Measurements from ENCODE around the gene DDX1.

Gene DDX1

GRCh38 chr2:15579641-15580040, 12.0 kb upstream of the DDX1 start:
- H3K4me1 Mint-ChIP-seq (ENCODE audit: low read depth): no peaks in the 10 kb centered on the region

GRCh38 chr2:15580451-15580850, 11.2 kb upstream of the DDX1 start:
- H3K36me3 Mint-ChIP-seq: no peaks in the 10 kb centered on the region
- H3K4me1 Mint-ChIP-seq (ENCODE audit: low read depth): no peaks in the 10 kb centered on the region
- H3K9me3 Mint-ChIP-seq (ENCODE audit: low read depth): no peaks in the 10 kb centered on the region
- H3K27ac Mint-ChIP-seq: no peak overlapping the region
- no peak overlapping the region for H3K4me3 Mint-ChIP-seq
- peaks cover 4% of the 10 kb centered on the region for H3K27me3 Mint-ChIP-seq

More at GRCh38 chr2:15579641-15580040, 12.0 kb upstream of the DDX1 start:
- no peak overlapping the region for H3K27ac Mint-ChIP-seq
- no peaks in the 10 kb centered on the region for H3K9me3 Mint-ChIP-seq (ENCODE audit: low read depth)
- no peak overlapping the region for H3K4me3 Mint-ChIP-seq
- H3K36me3 Mint-ChIP-seq: no peaks in the 10 kb centered on the region
- H3K27me3 Mint-ChIP-seq: peaks cover 4% of the 10 kb centered on the region

GRCh38 chr2:15582710-15583357, 8.8 kb upstream of the DDX1 start:
- Mint-ChIP-seq H3K9me3 (ENCODE audit: low read depth) (no peaks in the 10 kb centered on the region), H3K4me3 (no peak overlapping the region), H3K27ac (no peak overlapping the region), H3K4me1 (ENCODE audit: low read depth) (no peaks in the 10 kb centered on the region), H3K27me3 (peaks cover 3% of the 10 kb centered on the region), H3K36me3 (no peaks in the 10 kb centered on the region)

GRCh38 chr2:15583826-15584225, 7.8 kb upstream of the DDX1 start:
- H3K27ac Mint-ChIP-seq: no peak overlapping the region
- no peaks in the 10 kb centered on the region for H3K36me3 Mint-ChIP-seq
- no peaks in the 10 kb centered on the region for H3K4me1 Mint-ChIP-seq (ENCODE audit: low read depth)
- no peak overlapping the region for H3K4me3 Mint-ChIP-seq
- no peaks in the 10 kb centered on the region for H3K9me3 Mint-ChIP-seq (ENCODE audit: low read depth)
- H3K27me3 Mint-ChIP-seq: peaks cover 2% of the 10 kb centered on the region

- H3K4me3 Mint-ChIP-seq: no peak overlapping the region
- no peak overlapping the region for H3K27ac Mint-ChIP-seq
- no peaks in the 10 kb centered on the region for H3K36me3 Mint-ChIP-seq
- no peaks in the 10 kb centered on the region for H3K9me3 Mint-ChIP-seq (ENCODE audit: low read depth)
- no peaks in the 10 kb centered on the region for H3K4me1 Mint-ChIP-seq (ENCODE audit: low read depth)
- H3K27me3 Mint-ChIP-seq: no peaks in the 10 kb centered on the region
Observed at GRCh38 chr2:15584316-15584715, 7.4 kb upstream of the DDX1 start.

- Mint-ChIP-seq H3K9me3 (ENCODE audit: low read depth) (no peaks in the 10 kb centered on the region), H3K4me1 (ENCODE audit: low read depth) (no peaks in the 10 kb centered on the region), H3K27me3 (no peaks in the 10 kb centered on the region), H3K4me3 (no peak overlapping the region), H3K27ac (no peak overlapping the region), H3K36me3 (no peaks in the 10 kb centered on the region)
Observed at GRCh38 chr2:15584767-15585469, 6.8 kb upstream of the DDX1 start.

- H3K4me3 Mint-ChIP-seq: no peak overlapping the region
- no peaks in the 10 kb centered on the region for H3K36me3 Mint-ChIP-seq
- H3K27me3 Mint-ChIP-seq: no peaks in the 10 kb centered on the region
- no peaks in the 10 kb centered on the region for H3K9me3 Mint-ChIP-seq (ENCODE audit: low read depth)
- no peak overlapping the region for H3K27ac Mint-ChIP-seq
- H3K4me1 Mint-ChIP-seq (ENCODE audit: low read depth): peaks cover 12% of the 10 kb centered on the region
Observed at GRCh38 chr2:15588329-15588919, 3.2 kb upstream of the DDX1 start.

GRCh38 chr2:15591373-15591691, 336 bp upstream of the DDX1 start:
- Mint-ChIP-seq H3K36me3 (peaks cover 2% of the 10 kb centered on the region), H3K4me1 (ENCODE audit: low read depth) (peaks cover 30% of the 10 kb centered on the region), H3K27me3 (no peaks in the 10 kb centered on the region), H3K9me3 (ENCODE audit: low read depth) (no peaks in the 10 kb centered on the region), H3K4me3 (peak overlapping the region; percentile 97), H3K27ac (peak overlapping the region; percentile 97)

GRCh38 chr2:15593327-15593705, 1.6 kb downstream of the DDX1 start:
- H3K27ac Mint-ChIP-seq: peak overlapping the region; percentile 97

GRCh38 chr2:15594291-15595256, 2.9 kb downstream of the DDX1 start:
- Mint-ChIP-seq H3K4me3 (peak overlapping the region; percentile 39), H3K27ac (no peak overlapping the region)

More at GRCh38 chr2:15593327-15593705, 1.6 kb downstream of the DDX1 start:
- Mint-ChIP-seq H3K9me3 (ENCODE audit: low read depth) (no peaks in the 10 kb centered on the region), H3K4me3 (peak overlapping the region; percentile 97), H3K4me1 (ENCODE audit: low read depth) (peaks cover 30% of the 10 kb centered on the region), H3K27me3 (no peaks in the 10 kb centered on the region), H3K36me3 (peaks cover 4% of the 10 kb centered on the region)

GRCh38 chr2:15595342-15595905, 3.8 kb downstream of the DDX1 start:
- Mint-ChIP-seq H3K36me3 (peaks cover 7% of the 10 kb centered on the region), H3K27me3 (no peaks in the 10 kb centered on the region), H3K9me3 (ENCODE audit: low read depth) (no peaks in the 10 kb centered on the region), H3K27ac (peak overlapping the region; percentile 28), H3K4me3 (no peak overlapping the region), H3K4me1 (ENCODE audit: low read depth) (peaks cover 30% of the 10 kb centered on the region)

More at GRCh38 chr2:15594291-15595256, 2.9 kb downstream of the DDX1 start:
- H3K4me1 Mint-ChIP-seq (ENCODE audit: low read depth): peaks cover 30% of the 10 kb centered on the region
- H3K9me3 Mint-ChIP-seq (ENCODE audit: low read depth): no peaks in the 10 kb centered on the region
- peaks cover 7% of the 10 kb centered on the region for H3K36me3 Mint-ChIP-seq
- no peaks in the 10 kb centered on the region for H3K27me3 Mint-ChIP-seq

- Mint-ChIP-seq H3K4me1 (ENCODE audit: low read depth) (peaks cover 30% of the 10 kb centered on the region), H3K27me3 (no peaks in the 10 kb centered on the region), H3K36me3 (peaks cover 9% of the 10 kb centered on the region), H3K9me3 (ENCODE audit: low read depth) (no peaks in the 10 kb centered on the region), H3K4me3 (no peak overlapping the region), H3K27ac (no peak overlapping the region)
Observed at GRCh38 chr2:15595936-15596335, 4.3 kb downstream of the DDX1 start.

- no peaks in the 10 kb centered on the region for H3K27me3 Mint-ChIP-seq
- no peak overlapping the region for H3K4me3 Mint-ChIP-seq
- H3K4me1 Mint-ChIP-seq (ENCODE audit: low read depth): peaks cover 26% of the 10 kb centered on the region
- no peaks in the 10 kb centered on the region for H3K9me3 Mint-ChIP-seq (ENCODE audit: low read depth)
- peaks cover 9% of the 10 kb centered on the region for H3K36me3 Mint-ChIP-seq
- H3K27ac Mint-ChIP-seq: no peak overlapping the region
Observed at GRCh38 chr2:15596350-15596749, 4.7 kb downstream of the DDX1 start.

- Mint-ChIP-seq H3K27me3 (no peaks in the 10 kb centered on the region), H3K9me3 (ENCODE audit: low read depth) (no peaks in the 10 kb centered on the region), H3K4me1 (ENCODE audit: low read depth) (peaks cover 24% of the 10 kb centered on the region), H3K36me3 (peaks cover 9% of the 10 kb centered on the region), H3K4me3 (no peak overlapping the region), H3K27ac (no peak overlapping the region)
Observed at GRCh38 chr2:15596968-15597367, 5.3 kb downstream of the DDX1 start.

Measured in activated naive CD8-positive, alpha-beta T cell (primary cell).